Skeletal muscle satellite cell (primary cell): Measurements from ENCODE around the gene RAG1.

Experiments used
- H3K27me3 ChIP-seq: 2 replicates; pipeline ENCODE4 v1.7.0; 2013; ENCODE audit warnings: low read length; ENCODE audit not compliant: control insufficient read depth, insufficient read depth
- H3K36me3 ChIP-seq: 2 replicates; pipeline ENCODE4 v1.7.0; 2013; ENCODE audit warnings: mild to moderate bottlenecking, control low read depth, low read length; ENCODE audit not compliant: insufficient read depth
- H3K4me1 ChIP-seq: 2 replicates; pipeline ENCODE4 v1.7.0; 2013; ENCODE audit warnings: low read length; ENCODE audit not compliant: control insufficient read depth, insufficient read depth
- H3K4me2 ChIP-seq: 2 replicates; pipeline ENCODE4 v1.7.0; 2013; ENCODE audit warnings: mild to moderate bottlenecking, low read length
- H3K4me3 ChIP-seq: 2 replicates; pipeline ENCODE4 v1.7.0; 2013; ENCODE audit warnings: low read length
- H3K9ac ChIP-seq: 2 replicates; pipeline ENCODE4 v1.7.0; 2013; ENCODE audit warnings: mild to moderate bottlenecking, low read depth, low read length, moderate library complexity
- H3K9me3 ChIP-seq: replicated peaks from 2 replicates; pipeline ENCODE4 v1.7.0; 2013; ENCODE audit warnings: mild to moderate bottlenecking, control low read depth, low read length

RAG1 gene

GRCh38 chr11:36565031-36565610 is 2.7 kb upstream of the RAG1 start:
- H3K9me3 ChIP-seq: no peaks in the 10 kb centered on the region
- H3K4me2 ChIP-seq: peak overlapping the region; percentile 89
- H3K9ac ChIP-seq: no peak overlapping the region
- H3K4me1 ChIP-seq: no peaks in the 10 kb centered on the region
- H3K27me3 ChIP-seq: peaks cover 81% of the 10 kb centered on the region
- no peaks in the 10 kb centered on the region for H3K36me3 ChIP-seq
- H3K4me3 ChIP-seq: no peak overlapping the region

DNA sequence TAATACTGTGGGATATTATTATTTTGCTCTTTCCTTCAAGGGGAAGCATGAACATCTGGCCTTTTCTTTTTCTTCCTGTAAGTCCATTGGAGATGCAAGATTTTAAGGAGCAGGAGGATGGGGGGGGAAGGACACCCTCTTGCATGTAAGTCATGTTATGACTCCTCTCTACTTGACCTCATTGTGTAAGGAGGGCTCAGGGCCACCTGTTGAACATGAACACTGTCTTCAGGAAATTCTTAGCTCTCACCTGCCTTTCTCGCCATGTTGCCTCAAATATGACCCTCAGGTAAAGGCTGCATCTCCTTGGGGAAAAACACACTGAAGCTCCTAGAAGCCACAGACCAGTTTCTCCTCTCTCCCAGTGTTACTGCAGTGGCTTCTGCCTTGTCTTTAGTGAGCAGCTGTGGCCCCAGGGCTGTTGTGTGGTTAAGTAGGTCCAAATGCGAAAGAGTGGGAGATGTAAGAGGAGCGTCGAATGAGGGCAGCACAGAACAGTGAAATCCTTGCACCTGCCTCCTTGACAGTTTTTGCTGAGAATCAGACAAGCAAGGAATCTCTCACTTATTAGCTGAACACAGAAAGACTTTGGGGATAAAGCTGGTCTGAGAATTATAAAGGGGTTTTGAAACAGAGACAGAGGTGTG is 1.3 kb upstream of the RAG1 start:
- no peaks in the 10 kb centered on the region for H3K4me1 ChIP-seq
- H3K4me2 ChIP-seq: no peak overlapping the region
- H3K4me3 ChIP-seq: no peak overlapping the region
- no peaks in the 10 kb centered on the region for H3K9me3 ChIP-seq
- H3K9ac ChIP-seq: no peak overlapping the region
- peaks cover 82% of the 10 kb centered on the region for H3K27me3 ChIP-seq
- no peaks in the 10 kb centered on the region for H3K36me3 ChIP-seq

DNA sequence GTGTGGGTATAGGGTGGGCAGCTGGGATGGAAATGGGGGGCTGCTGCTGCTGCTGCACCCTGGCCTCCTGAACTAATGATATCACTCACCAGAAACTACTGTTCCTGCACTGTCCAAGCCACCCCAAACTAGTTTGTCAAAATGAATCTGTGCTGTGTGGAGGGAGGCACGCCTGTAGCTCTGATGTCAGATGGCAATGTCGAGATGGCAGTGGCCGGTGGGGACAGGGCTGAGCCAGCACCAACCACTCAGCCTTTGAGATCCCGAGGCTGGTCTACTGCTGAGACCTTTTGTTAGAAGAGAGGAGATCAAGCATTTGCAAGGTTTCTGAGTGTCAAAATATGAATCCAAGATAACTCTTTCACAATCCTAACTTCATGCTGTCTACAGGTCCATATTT is 1.3 kb downstream of the RAG1 start:
- H3K9me3 ChIP-seq: no peaks in the 10 kb centered on the region
- H3K4me3 ChIP-seq: no peak overlapping the region
- no peak overlapping the region for H3K4me2 ChIP-seq
- no peak overlapping the region for H3K9ac ChIP-seq
- H3K36me3 ChIP-seq: no peaks in the 10 kb centered on the region
- H3K27me3 ChIP-seq: peaks cover 80% of the 10 kb centered on the region
- no peaks in the 10 kb centered on the region for H3K4me1 ChIP-seq

DNA sequence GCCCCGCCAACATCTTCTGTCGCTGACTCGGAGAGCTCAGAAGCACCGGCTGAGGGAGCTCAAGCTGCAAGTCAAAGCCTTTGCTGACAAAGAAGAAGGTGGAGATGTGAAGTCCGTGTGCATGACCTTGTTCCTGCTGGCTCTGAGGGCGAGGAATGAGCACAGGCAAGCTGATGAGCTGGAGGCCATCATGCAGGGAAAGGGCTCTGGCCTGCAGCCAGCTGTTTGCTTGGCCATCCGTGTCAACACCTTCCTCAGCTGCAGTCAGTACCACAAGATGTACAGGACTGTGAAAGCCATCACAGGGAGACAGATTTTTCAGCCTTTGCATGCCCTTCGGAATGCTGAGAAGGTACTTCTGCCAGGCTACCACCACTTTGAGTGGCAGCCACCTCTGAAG is 6.7 kb downstream of the RAG1 start:
- no peak overlapping the region for H3K4me3 ChIP-seq
- no peaks in the 10 kb centered on the region for H3K36me3 ChIP-seq
- H3K4me1 ChIP-seq: no peaks in the 10 kb centered on the region
- H3K4me2 ChIP-seq: no peak overlapping the region
- H3K27me3 ChIP-seq: peaks cover 56% of the 10 kb centered on the region
- H3K9ac ChIP-seq: no peak overlapping the region
- H3K9me3 ChIP-seq: no peaks in the 10 kb centered on the region

DNA sequence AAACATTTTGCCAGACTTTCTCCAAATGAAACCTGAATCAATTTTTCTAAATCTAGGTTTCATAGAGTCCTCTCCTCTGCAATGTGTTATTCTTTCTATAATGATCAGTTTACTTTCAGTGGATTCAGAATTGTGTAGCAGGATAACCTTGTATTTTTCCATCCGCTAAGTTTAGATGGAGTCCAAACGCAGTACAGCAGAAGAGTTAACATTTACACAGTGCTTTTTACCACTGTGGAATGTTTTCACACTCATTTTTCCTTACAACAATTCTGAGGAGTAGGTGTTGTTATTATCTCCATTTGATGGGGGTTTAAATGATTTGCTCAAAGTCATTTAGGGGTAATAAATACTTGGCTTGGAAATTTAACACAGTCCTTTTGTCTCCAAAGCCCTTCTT is 9.6 kb downstream of the RAG1 start:
- Histone ChIP-seq H3K4me3 (no peak overlapping the region), H3K4me2 (no peak overlapping the region), H3K9me3 (no peaks in the 10 kb centered on the region), H3K36me3 (no peaks in the 10 kb centered on the region), H3K27me3 (peaks cover 31% of the 10 kb centered on the region), H3K4me1 (no peaks in the 10 kb centered on the region), H3K9ac (no peak overlapping the region)

DNA sequence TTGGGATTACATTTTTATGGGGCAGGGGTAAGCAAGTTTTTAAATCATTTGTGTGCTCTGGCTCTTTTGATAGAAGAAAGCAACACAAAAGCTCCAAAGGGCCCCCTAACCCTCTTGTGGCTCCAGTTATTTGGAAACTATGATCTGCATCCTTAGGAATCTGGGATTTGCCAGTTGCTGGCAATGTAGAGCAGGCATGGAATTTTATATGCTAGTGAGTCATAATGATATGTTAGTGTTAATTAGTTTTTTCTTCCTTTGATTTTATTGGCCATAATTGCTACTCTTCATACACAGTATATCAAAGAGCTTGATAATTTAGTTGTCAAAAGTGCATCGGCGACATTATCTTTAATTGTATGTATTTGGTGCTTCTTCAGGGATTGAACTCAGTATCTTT is 10.1 kb downstream of the RAG1 start:
- H3K9ac ChIP-seq: no peak overlapping the region
- H3K36me3 ChIP-seq: no peaks in the 10 kb centered on the region
- no peaks in the 10 kb centered on the region for H3K4me1 ChIP-seq
- H3K4me3 ChIP-seq: no peak overlapping the region
- H3K4me2 ChIP-seq: no peak overlapping the region
- H3K9me3 ChIP-seq: no peaks in the 10 kb centered on the region
- peaks cover 28% of the 10 kb centered on the region for H3K27me3 ChIP-seq

DNA sequence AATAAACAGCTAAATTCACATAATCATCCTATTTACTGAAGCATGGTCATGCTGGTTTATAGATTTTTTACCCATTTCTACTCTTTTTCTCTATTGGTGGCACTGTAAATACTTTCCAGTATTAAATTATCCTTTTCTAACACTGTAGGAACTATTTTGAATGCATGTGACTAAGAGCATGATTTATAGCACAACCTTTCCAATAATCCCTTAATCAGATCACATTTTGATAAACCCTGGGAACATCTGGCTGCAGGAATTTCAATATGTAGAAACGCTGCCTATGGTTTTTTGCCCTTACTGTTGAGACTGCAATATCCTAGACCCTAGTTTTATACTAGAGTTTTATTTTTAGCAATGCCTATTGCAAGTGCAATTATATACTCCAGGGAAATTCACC is 10.7 kb downstream of the RAG1 start:
- H3K36me3 ChIP-seq: no peaks in the 10 kb centered on the region
- H3K4me2 ChIP-seq: no peak overlapping the region
- peaks cover 29% of the 10 kb centered on the region for H3K27me3 ChIP-seq
- H3K4me1 ChIP-seq: no peaks in the 10 kb centered on the region
- H3K9ac ChIP-seq: no peak overlapping the region
- H3K4me3 ChIP-seq: no peak overlapping the region
- H3K9me3 ChIP-seq: no peaks in the 10 kb centered on the region

DNA sequence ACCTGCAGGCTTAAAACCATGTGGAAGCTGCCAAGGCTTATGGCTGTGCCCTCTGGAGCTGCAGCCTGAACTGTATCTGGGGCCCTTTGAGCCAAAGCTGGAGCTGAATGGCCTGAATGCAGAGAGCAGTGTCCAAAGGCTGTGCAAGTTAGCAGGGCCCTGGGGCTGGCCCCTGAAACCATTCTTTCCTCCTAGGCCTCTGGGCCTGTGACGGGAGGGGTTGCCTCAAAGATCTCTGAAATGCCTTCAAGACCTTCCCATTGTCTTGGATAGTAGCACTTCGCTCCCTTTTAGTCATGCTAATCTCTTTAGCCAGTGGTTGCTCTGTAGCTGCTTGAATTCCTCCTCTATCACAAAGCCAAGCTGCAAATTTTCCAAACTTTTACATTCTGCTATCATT is 13.7 kb downstream of the RAG1 start:
- H3K9ac ChIP-seq: no peak overlapping the region
- no peaks in the 10 kb centered on the region for H3K9me3 ChIP-seq
- no peaks in the 10 kb centered on the region for H3K36me3 ChIP-seq
- peaks cover 32% of the 10 kb centered on the region for H3K27me3 ChIP-seq
- H3K4me2 ChIP-seq: no peak overlapping the region
- no peaks in the 10 kb centered on the region for H3K4me1 ChIP-seq
- H3K4me3 ChIP-seq: no peak overlapping the region

GRCh38 chr11:36583667-36584066 is 15.9 kb downstream of the RAG1 start:
- H3K4me1 ChIP-seq: no peaks in the 10 kb centered on the region
- H3K9me3 ChIP-seq: no peaks in the 10 kb centered on the region
- H3K4me2 ChIP-seq: no peak overlapping the region
- H3K4me3 ChIP-seq: no peak overlapping the region
- no peak overlapping the region for H3K9ac ChIP-seq
- peaks cover 43% of the 10 kb centered on the region for H3K27me3 ChIP-seq
- H3K36me3 ChIP-seq: no peaks in the 10 kb centered on the region

DNA sequence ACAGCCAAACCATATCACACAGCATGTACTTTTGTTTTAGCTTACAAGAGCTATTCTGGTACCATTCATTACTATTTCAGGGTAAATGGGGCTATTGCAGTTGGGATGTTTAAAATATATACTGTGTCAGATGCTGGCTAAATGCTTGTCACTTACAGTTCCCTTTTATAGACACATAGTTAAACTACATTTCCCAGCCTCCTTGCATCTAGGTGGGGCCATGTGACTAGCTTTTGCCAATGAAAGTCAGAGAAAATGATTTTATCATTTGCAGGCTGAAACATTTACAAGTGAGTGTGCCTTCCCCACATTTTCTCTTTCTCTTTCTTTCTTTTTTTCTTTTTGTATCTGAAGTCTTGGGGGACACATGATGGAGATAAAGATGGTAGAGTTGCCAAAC is 18.7 kb downstream of the RAG1 start:
- Histone ChIP-seq H3K4me3 (no peak overlapping the region), H3K27me3 (peaks cover 69% of the 10 kb centered on the region), H3K4me1 (no peaks in the 10 kb centered on the region), H3K9ac (no peak overlapping the region), H3K36me3 (no peaks in the 10 kb centered on the region), H3K4me2 (no peak overlapping the region), H3K9me3 (no peaks in the 10 kb centered on the region)

GRCh38 chr11:36588099-36588498 is 20.3 kb downstream of the RAG1 start:
- no peaks in the 10 kb centered on the region for H3K9me3 ChIP-seq
- no peak overlapping the region for H3K4me3 ChIP-seq

DNA sequence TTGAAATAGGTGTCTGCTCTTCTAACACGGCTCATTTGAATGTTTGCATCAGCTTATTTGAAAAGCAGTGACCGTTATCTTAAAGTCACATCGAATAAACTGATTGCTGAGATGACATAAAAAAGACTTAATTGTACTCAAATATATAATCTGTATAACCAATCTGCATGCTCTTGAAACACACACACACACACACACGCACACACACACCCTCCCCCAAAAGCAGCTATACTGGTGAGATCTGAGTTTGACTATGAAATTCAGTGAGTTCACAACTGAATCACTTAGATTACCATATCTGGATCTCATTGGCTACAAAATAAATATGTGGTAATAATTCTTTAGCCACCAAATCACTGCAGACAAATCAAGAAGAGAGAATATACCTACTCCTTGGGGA is 22.7 kb downstream of the RAG1 start:
- no peak overlapping the region for H3K4me2 ChIP-seq
- peaks cover 51% of the 10 kb centered on the region for H3K27me3 ChIP-seq
- H3K36me3 ChIP-seq: no peaks in the 10 kb centered on the region
- H3K9me3 ChIP-seq: no peaks in the 10 kb centered on the region
- H3K9ac ChIP-seq: no peak overlapping the region
- H3K4me1 ChIP-seq: peaks cover 6% of the 10 kb centered on the region
- H3K4me3 ChIP-seq: no peak overlapping the region

More at GRCh38 chr11:36588099-36588498, 20.3 kb downstream of the RAG1 start:
- H3K9ac ChIP-seq: no peak overlapping the region
- H3K36me3 ChIP-seq: no peaks in the 10 kb centered on the region
- no peaks in the 10 kb centered on the region for H3K4me1 ChIP-seq
- no peak overlapping the region for H3K4me2 ChIP-seq
- peaks cover 69% of the 10 kb centered on the region for H3K27me3 ChIP-seq
